Fibroblast of lung (primary cell): Measurements from ENCODE around the gene ATP5F1A. TPM values are rescaled to one million over a fixed set of nuclear protein-coding genes. Genes with fewer than 3 reads are reported as not detected.
A peak's percentile ranks its signal among the peaks of the same experiment; 100 is the strongest.

Experiments used
- DNase-seq, 2 donors: peaks; one replicate each; pipeline versions ENCODE4 v3.0.0 to v3.0.0-alpha.2; 2010; ENCODE audit warnings: low read depth in 2 of 2
- H2AFZ ChIP-seq: 2 replicates; pipeline ENCODE4 v1.5.1; 2012; ENCODE audit warnings: low read length, control low read depth, inconsistent platforms
- H3K27ac ChIP-seq: 2 replicates; pipeline ENCODE4 v1.5.1; 2011; ENCODE audit warnings: low read length, control low read depth; ENCODE audit not compliant: insufficient read depth
- H3K27me3 ChIP-seq: 2 replicates; pipeline ENCODE4 v1.5.1; 2011; ENCODE audit warnings: mild to moderate bottlenecking, low read length; ENCODE audit not compliant: control insufficient read depth, insufficient read depth
- H3K36me3 ChIP-seq: 2 replicates; pipeline ENCODE4 v1.5.1; 2011; ENCODE audit warnings: low read length; ENCODE audit not compliant: control insufficient read depth, insufficient read depth
- H3K4me1 ChIP-seq: 2 replicates; pipeline ENCODE4 v1.5.1; 2011; ENCODE audit warnings: low read length; ENCODE audit not compliant: control insufficient read depth, insufficient read depth; ENCODE audit errors: extremely low read depth
- H3K4me2 ChIP-seq: 2 replicates; pipeline ENCODE4 v1.5.1; 2011; ENCODE audit warnings: low read length, control low read depth; ENCODE audit not compliant: insufficient read depth; ENCODE audit errors: extremely low read depth
- H3K4me3 ChIP-seq, 4 experiments: fragments of 200-600 bp in 1 of 4; sonication (generic) in 1 of 4; replicated peaks in 1 of 4; 2 replicates each; pipeline ENCODE4 v1.5.1; 2011 to 2016; ENCODE audit warnings: low read length in 4 of 4, low read depth in 3 of 4, mild to moderate bottlenecking in 3 of 4, control low read depth in 2 of 4, inconsistent platforms in 1 of 4, mixed read lengths in 1 of 4; ENCODE audit not compliant: insufficient read depth in 1 of 4; ENCODE audit errors: control extremely low read depth in 1 of 4
- H3K79me2 ChIP-seq: 2 replicates; pipeline ENCODE4 v1.5.1; 2012; ENCODE audit warnings: mild to moderate bottlenecking, low read length, inconsistent platforms; ENCODE audit not compliant: control insufficient read depth, insufficient read depth
- H3K9ac ChIP-seq: 2 replicates; pipeline ENCODE4 v1.5.1; 2011; ENCODE audit warnings: mild to moderate bottlenecking, low read length, control low read depth; ENCODE audit not compliant: insufficient read depth
- H3K9me3 ChIP-seq: 2 replicates; pipeline ENCODE4 v1.5.1; 2012; ENCODE audit warnings: low read depth, low read length; ENCODE audit not compliant: control insufficient read depth, insufficient read depth
- H4K20me1 ChIP-seq: 2 replicates; pipeline ENCODE4 v1.5.1; 2011; ENCODE audit warnings: low read length; ENCODE audit not compliant: control insufficient read depth, insufficient read depth; ENCODE audit errors: extremely low read depth
- EZH2 ChIP-seq: IDR thresholded peaks from 2 replicates; pipeline ENCODE4 v1.5.1; 2012; ENCODE audit warnings: low read length, control low read depth, mild to moderate bottlenecking; ENCODE audit errors: missing control alignments
- polyA plus RNA-seq, 2 donors: library from polyadenylated mRNA; depleted of rRNA in 1 of 2; stranded (reverse) in 1 of 2; unstranded in 1 of 2; fragments of >200 nt; gene quantifications; 2 replicates each; pipeline ENCODE4 v1.2.1, GENCODE V29; 2011 to 2012; ENCODE audit warnings: missing spikeins in 1 of 2
- total RNA-seq: library from RNA; depleted of rRNA; stranded (reverse); fragments of >200 nt; gene quantifications from 2 replicates; pipeline ENCODE4 v1.2.1, GENCODE V29; 2014
- TF ChIP-seq, protein P1 (sequence below), 2 donors: IDR thresholded peaks in 1 of 2; conservative IDR thresholded peaks in 1 of 2; 1 replicate in 1 of 2; 2 replicates in 1 of 2; pipeline ENCODE4 v1.5.1; 2011 to 2012; ENCODE audit warnings: low read length in 2 of 2, control low read depth in 1 of 2, inconsistent platforms in 1 of 2, low read depth in 1 of 2, mild to moderate bottlenecking in 1 of 2

Gene ATP5F1A
- total and polyA plus RNA-seq, 2 donors (not counting 1 experiment from before 2014, with no cell fraction given) = 591 to 791 TPM

DNA sequence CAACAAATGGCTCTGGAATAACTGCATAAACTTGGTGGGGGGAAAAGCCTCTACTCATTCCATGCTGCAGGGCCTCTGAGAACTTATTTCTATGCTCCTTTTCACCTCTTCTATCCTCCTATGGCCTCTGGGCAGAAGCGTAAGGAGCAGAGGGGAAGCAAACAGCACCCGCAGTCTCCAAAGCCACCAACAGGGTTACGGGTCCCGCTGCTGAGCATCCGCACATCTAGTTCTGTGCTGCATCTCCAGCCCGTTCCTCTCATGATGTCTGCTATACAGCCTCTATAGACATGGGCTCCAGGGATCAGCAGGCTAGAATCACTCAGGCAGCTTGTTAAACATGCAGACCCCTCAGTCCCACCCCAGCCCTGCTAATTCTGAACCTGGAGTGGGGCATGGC lies 52.0 kb downstream of the ATP5F1A start:
- H3K4me2 ChIP-seq = no peak overlapping the region
- no peak overlapping the region for H3K27ac ChIP-seq
- H3K9ac ChIP-seq = no peak overlapping the region
- no peaks in the 10 kb centered on the region for H3K36me3 ChIP-seq
- H3K27me3 ChIP-seq = no peaks in the 10 kb centered on the region
- H3K9me3 ChIP-seq = no peaks in the 10 kb centered on the region
- no peaks in the 10 kb centered on the region for H4K20me1 ChIP-seq
- DNase-seq = no peak
- no peak overlapping the region for H2AFZ ChIP-seq
- no peaks in the 10 kb centered on the region for H3K79me2 ChIP-seq
- H3K4me1 ChIP-seq = no peaks in the 10 kb centered on the region
- no peak for TF ChIP-seq EZH2
- TF ChIP-seq, protein P1, sequence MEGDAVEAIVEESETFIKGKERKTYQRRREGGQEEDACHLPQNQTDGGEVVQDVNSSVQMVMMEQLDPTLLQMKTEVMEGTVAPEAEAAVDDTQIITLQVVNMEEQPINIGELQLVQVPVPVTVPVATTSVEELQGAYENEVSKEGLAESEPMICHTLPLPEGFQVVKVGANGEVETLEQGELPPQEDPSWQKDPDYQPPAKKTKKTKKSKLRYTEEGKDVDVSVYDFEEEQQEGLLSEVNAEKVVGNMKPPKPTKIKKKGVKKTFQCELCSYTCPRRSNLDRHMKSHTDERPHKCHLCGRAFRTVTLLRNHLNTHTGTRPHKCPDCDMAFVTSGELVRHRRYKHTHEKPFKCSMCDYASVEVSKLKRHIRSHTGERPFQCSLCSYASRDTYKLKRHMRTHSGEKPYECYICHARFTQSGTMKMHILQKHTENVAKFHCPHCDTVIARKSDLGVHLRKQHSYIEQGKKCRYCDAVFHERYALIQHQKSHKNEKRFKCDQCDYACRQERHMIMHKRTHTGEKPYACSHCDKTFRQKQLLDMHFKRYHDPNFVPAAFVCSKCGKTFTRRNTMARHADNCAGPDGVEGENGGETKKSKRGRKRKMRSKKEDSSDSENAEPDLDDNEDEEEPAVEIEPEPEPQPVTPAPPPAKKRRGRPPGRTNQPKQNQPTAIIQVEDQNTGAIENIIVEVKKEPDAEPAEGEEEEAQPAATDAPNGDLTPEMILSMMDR (conservative IDR thresholded peaks at IDR 0.05 in 1 of 2, IDR thresholded peaks at IDR 0.05 in 1 of 2; ENCODE audit: low read depth in 1 of 2, low read length in 2 of 2) = no peak
- no peak overlapping the region for H3K4me3 ChIP-seq

DNA sequence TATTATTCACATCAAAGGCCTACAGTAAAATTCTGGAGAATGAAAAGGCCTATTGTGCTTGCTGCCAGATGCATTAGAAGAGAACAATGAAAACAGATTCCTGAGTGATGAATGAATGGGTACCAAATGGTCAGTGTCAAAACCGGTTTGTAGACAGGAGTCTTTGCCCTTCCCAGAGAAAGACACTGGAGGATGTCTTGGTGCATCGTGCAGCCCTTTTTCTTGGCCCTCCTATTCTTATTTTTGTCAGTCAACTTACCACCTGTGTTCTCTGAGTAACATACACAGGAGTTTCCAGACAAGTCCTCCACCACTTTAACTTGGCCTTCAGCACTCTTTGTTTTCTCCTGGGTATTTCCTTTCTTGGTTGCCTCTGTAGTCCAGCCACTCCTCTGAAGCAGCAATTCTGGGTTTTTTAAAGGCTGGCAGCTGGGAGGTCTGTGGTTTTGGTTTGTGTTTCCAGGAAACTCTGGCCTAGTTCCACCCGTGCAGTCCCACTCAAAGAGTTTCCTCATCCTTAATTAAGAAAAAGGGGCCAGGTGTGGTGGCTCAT lies 55.4 kb downstream of the ATP5F1A start:
- TF ChIP-seq, protein P1 (conservative IDR thresholded peaks at IDR 0.05 in 1 of 2, IDR thresholded peaks at IDR 0.05 in 1 of 2; ENCODE audit: low read depth in 1 of 2, low read length in 2 of 2) = no peak
- no peak for TF ChIP-seq EZH2
- Histone ChIP-seq H3K27ac (no peak overlapping the region), H3K9me3 (no peaks in the 10 kb centered on the region), H3K4me3 (no peak overlapping the region), H3K4me1 (no peaks in the 10 kb centered on the region), H3K27me3 (no peaks in the 10 kb centered on the region), H3K36me3 (no peaks in the 10 kb centered on the region), H3K4me2 (no peak overlapping the region), H3K9ac (no peak overlapping the region), H3K79me2 (no peaks in the 10 kb centered on the region), H2AFZ (no peak overlapping the region), H4K20me1 (no peaks in the 10 kb centered on the region)
- peak; percentile 70 to 83 for DNase-seq

DNA sequence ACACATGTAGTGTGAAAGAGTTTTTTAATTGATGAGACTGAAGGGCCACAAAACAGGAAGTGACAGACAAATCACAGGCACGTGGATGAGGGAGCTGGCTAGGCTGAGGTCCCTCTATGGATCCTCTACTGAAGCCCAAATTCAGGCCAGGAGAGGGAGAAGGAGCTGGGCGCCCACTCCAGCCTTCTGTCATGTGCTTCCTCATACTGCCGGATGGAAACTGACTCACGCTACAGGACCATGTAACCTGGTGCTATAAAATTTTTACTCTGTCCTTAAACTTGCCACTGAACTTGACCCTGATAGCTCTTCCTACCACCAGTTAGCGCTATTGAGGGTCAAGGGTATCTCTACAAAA lies 57.4 kb downstream of the ATP5F1A start:
- Histone ChIP-seq H4K20me1 (no peaks in the 10 kb centered on the region), H2AFZ (no peak overlapping the region), H3K9ac (no peak overlapping the region), H3K79me2 (no peaks in the 10 kb centered on the region), H3K4me3 (no peak overlapping the region), H3K9me3 (no peaks in the 10 kb centered on the region), H3K27me3 (no peaks in the 10 kb centered on the region), H3K27ac (no peak overlapping the region), H3K4me1 (no peaks in the 10 kb centered on the region), H3K36me3 (no peaks in the 10 kb centered on the region), H3K4me2 (no peak overlapping the region)
- TF ChIP-seq, protein P1 (conservative IDR thresholded peaks at IDR 0.05 in 1 of 2, IDR thresholded peaks at IDR 0.05 in 1 of 2; ENCODE audit: low read depth in 1 of 2, low read length in 2 of 2) = no peak
- TF ChIP-seq EZH2 = no peak
- no peak for DNase-seq
